ENCODE measurements around the gene ARHGEF17.

DNA sequence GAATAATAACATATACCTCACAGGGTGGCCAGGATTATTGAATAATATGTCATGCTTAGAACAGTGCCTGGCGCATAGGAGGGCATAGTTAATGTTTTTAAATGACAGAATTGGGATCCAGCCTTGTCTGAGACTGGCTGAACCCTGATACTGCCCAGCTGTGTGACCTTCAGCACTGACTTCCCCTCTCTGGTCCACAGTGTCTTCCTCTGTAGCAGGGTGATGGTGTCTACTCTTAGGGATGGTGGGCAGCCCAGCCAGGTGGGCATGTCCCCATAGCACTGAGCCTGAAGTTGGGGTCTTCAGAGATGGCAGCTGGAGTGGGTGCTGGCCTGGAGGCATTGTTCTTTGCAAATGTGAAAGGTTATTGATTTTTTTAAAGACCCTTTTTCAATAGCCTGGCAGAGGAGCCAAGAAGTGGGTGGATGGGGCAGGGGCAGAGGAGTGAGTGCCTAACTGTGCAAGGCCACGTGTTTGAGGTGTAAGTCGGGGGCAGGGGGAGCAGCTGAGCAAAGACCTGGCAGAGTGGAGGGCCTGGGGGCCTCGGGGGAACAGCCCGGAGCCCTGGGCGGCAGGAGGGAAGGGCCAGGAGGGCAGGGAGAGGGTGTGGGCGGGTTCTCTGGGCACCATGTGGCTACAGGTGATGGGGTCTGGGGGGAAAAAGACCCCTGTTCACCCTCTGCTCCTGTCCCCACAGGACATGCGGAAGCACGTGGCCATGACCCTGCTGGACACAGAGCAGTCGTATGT lies 38.3 kb downstream of the ARHGEF17 start:
- no peak for TF ChIP-seq POLR2A (IDR thresholded peaks at IDR 0.05; ENCODE audit: low read length)
- TF ChIP-seq GATA1 (IDR thresholded peaks at IDR 0.05; ENCODE audit: low read depth, low read length), result no peak

All from erythroblast (primary cell).